Upper lobe of right lung (tissue), 1 donor: ENCODE results near the gene SLC45A1. TPM values are rescaled to one million over a fixed set of nuclear protein-coding genes. Genes with fewer than 3 reads are reported as not detected.
"Not testable (repeated sequence)": the region's sequence is repeated elsewhere in the genome, so short reads cannot be mapped to it uniquely, and the experiment has no call there.

Experiments
- ATAC-seq: fragments of 200-7000 bp; cut with Tn5 transposase; one replicate; pipeline ENCODE4 v1.9.1; 2020; ENCODE audit warnings: mild to moderate bottlenecking, moderate library complexity
- DNase-seq: peaks from one replicate; pipeline ENCODE4 v3.0.0-alpha.2; 2020
- H3K27ac ChIP-seq: fragments of 200-600 bp; one replicate; pipeline ENCODE4 v1.8.0; 2022
- H3K27me3 ChIP-seq: fragments of 200-600 bp; one replicate; pipeline ENCODE4 v1.8.0; 2022; ENCODE audit warnings: mild to moderate bottlenecking
- H3K36me3 ChIP-seq: fragments of 200-600 bp; one replicate; pipeline ENCODE4 v1.8.0; 2022
- H3K4me1 ChIP-seq: fragments of 200-600 bp; one replicate; pipeline ENCODE4 v1.8.0; 2022
- H3K4me3 ChIP-seq: fragments of 200-600 bp; one replicate; pipeline ENCODE4 v1.8.0; 2022; ENCODE audit warnings: mild to moderate bottlenecking
- H3K9me3 ChIP-seq: fragments of 200-600 bp; one replicate; pipeline ENCODE4 v1.8.0; 2022
- CTCF ChIP-seq: fragments of 200-600 bp; IDR thresholded peaks from one replicate; pipeline ENCODE4 v1.8.0; 2022; ENCODE audit warnings: antibody characterized with exemption
- intact Hi-C: fragments of 100-400 bp; cut with DNase I; formaldehyde crosslinking; loops from one replicate; pipeline ENCODE4 v1.11.0; 2022
- total RNA-seq: library from RNA; stranded (reverse); fragmentation: NEBNext Ultra II Directional; extraction: Animal tissue kit (Norgen Biotek cat#: 25700); gene quantifications from one replicate; pipeline ENCODE4 v1.2.1, GENCODE V29; 2021
- donor health status: DM: no; HTN: yes; CAD: no; lungs with severe emphysema.

SLC45A1 gene
- total RNA-seq, 1 donor from 2014 or later: 1.9 TPM

GRCh38 chr1:8378981-8379470, 61.1 kb downstream of the SLC45A1 start:
- Histone ChIP-seq H3K27me3 (no peaks in the 10 kb centered on the region), H3K4me1 (peaks cover 84% of the 10 kb centered on the region), H3K9me3 (no peaks in the 10 kb centered on the region), H3K36me3 (no peaks in the 10 kb centered on the region), H3K27ac (peak overlapping the region; percentile 80), H3K4me3 (no peak overlapping the region)
- peak; percentile 35 for ATAC-seq
- TF ChIP-seq CTCF: no peak
- intact Hi-C loops: no loop called here
- DNase-seq: no peak

GRCh38 chr1:8379513-8380186, 61.7 kb downstream of the SLC45A1 start:
- Histone ChIP-seq H3K27me3 (no peaks in the 10 kb centered on the region), H3K36me3 (no peaks in the 10 kb centered on the region), H3K4me1 (peaks cover 83% of the 10 kb centered on the region), H3K9me3 (no peaks in the 10 kb centered on the region), H3K4me3 (no peak overlapping the region), H3K27ac (peak overlapping the region; percentile 80)
- no peak for TF ChIP-seq CTCF
- no peak for DNase-seq
- intact Hi-C loops: no loop called here
- no peak for ATAC-seq

GRCh38 chr1:8380310-8380709, 62.4 kb downstream of the SLC45A1 start:
- DNase-seq, H3K9me3 ChIP-seq, ATAC-seq, intact Hi-C loops, H3K27me3 ChIP-seq, H3K4me3 ChIP-seq, H3K27ac ChIP-seq, H3K36me3 ChIP-seq: not testable (repeated sequence)
- H3K4me1 ChIP-seq: peaks cover 80% of the 10 kb centered on the region

- H3K4me3 ChIP-seq: no peak overlapping the region
- ATAC-seq: no peak
- no peak for DNase-seq
- H3K36me3 ChIP-seq: no peaks in the 10 kb centered on the region
- no peak for TF ChIP-seq CTCF
- H3K4me1 ChIP-seq: peaks cover 80% of the 10 kb centered on the region
- intact Hi-C loops: no loop called here
- no peak overlapping the region for H3K27ac ChIP-seq
- H3K27me3 ChIP-seq: no peaks in the 10 kb centered on the region
- H3K9me3 ChIP-seq: no peaks in the 10 kb centered on the region
Observed at GRCh38 chr1:8381618-8382017, 63.7 kb downstream of the SLC45A1 start.

GRCh38 chr1:8382051-8382505, 64.2 kb downstream of the SLC45A1 start:
- TF ChIP-seq CTCF: no peak
- H3K36me3 ChIP-seq: no peaks in the 10 kb centered on the region
- H3K4me1 ChIP-seq: peaks cover 77% of the 10 kb centered on the region
- H3K27ac ChIP-seq: no peak overlapping the region
- intact Hi-C loops: no loop called here
- no peaks in the 10 kb centered on the region for H3K9me3 ChIP-seq
- peak; percentile 17 for ATAC-seq
- no peak overlapping the region for H3K4me3 ChIP-seq
- no peaks in the 10 kb centered on the region for H3K27me3 ChIP-seq
- DNase-seq: no peak

- no peaks in the 10 kb centered on the region for H3K27me3 ChIP-seq
- H3K4me3 ChIP-seq: no peak overlapping the region
- ATAC-seq (peak; percentile 22), DNase-seq (no peak)
- intact Hi-C loops: no loop called here
- no peaks in the 10 kb centered on the region for H3K36me3 ChIP-seq
- no peaks in the 10 kb centered on the region for H3K9me3 ChIP-seq
- peaks cover 70% of the 10 kb centered on the region for H3K4me1 ChIP-seq
- no peak overlapping the region for H3K27ac ChIP-seq
- TF ChIP-seq CTCF: no peak
Observed at GRCh38 chr1:8382608-8383505, 64.9 kb downstream of the SLC45A1 start.
